Eye (tissue), 1 donor: ENCODE measurements around the gene RPLP2.

Experiments
- DNase-seq: peaks from one replicate; pipeline ENCODE4 v3.0.0-alpha.2; 2015

RPLP2 gene

GRCh38 chr11:853682-854448, 44.1 kb downstream of the RPLP2 start:
- DNase-seq, result no peak

GRCh38 chr11:854601-855329, 45.0 kb downstream of the RPLP2 start:
- DNase-seq, result peak; percentile 68

- DNase-seq, result no peak
These were observed 45.5 kb downstream of the RPLP2 start for GRCh38 chr11:855330-855674.

GRCh38 chr11:855796-856195, 46.0 kb downstream of the RPLP2 start:
- DNase-seq, result no peak

- no peak for DNase-seq
These were observed 46.6 kb downstream of the RPLP2 start for GRCh38 chr11:856397-856796.

GRCh38 chr11:858053-858761, 48.4 kb downstream of the RPLP2 start:
- DNase-seq, result no peak

GRCh38 chr11:858762-859339, 49.1 kb downstream of the RPLP2 start:
- no peak for DNase-seq

GRCh38 chr11:859394-860131, 49.8 kb downstream of the RPLP2 start:
- DNase-seq, result peak; percentile 81

GRCh38 chr11:860234-861104, 50.7 kb downstream of the RPLP2 start:
- no peak for DNase-seq

GRCh38 chr11:861105-861479, 51.3 kb downstream of the RPLP2 start:
- DNase-seq, result no peak

GRCh38 chr11:862081-862661, 52.4 kb downstream of the RPLP2 start:
- DNase-seq, result peak; percentile 73
